Kidney (tissue), 14 donors: Measurements from ENCODE around the gene APMAP. TPM values are rescaled to one million over a fixed set of nuclear protein-coding genes. Genes with fewer than 3 reads are reported as not detected.
A peak's percentile ranks its signal among the peaks of the same experiment; 100 is the strongest.

Source experiments
- DNase-seq, 5 donors: peaks; one replicate each; pipeline ENCODE4 v3.0.0-alpha.2; 2013 to 2020
- FAIRE-seq: peaks from 2 replicates; lab custom pipeline; 2012; peaks lifted over from hg19 to GRCh38; lab: Jason Lieb, UNC
- H3K27ac ChIP-seq, 2 donors: one replicate each; pipeline ENCODE4 v1.7.0; 2013; ENCODE audit warnings: low read depth in 2 of 2, low read length in 2 of 2, inconsistent platforms in 1 of 2
- H3K27me3 ChIP-seq: one replicate; pipeline ENCODE4 v1.7.1; 2013; ENCODE audit warnings: low read length, inconsistent platforms; ENCODE audit not compliant: control insufficient read depth, insufficient read depth
- H3K36me3 ChIP-seq, 3 donors: one replicate each; pipeline versions ENCODE4 v1.7.0 to v1.7.1; 2013; ENCODE audit warnings: low read length in 3 of 3, control low read depth in 1 of 3, inconsistent platforms in 1 of 3; ENCODE audit not compliant: insufficient read depth in 3 of 3, control insufficient read depth in 2 of 3
- H3K4me1 ChIP-seq, 3 donors: one replicate each; pipeline versions ENCODE4 v1.7.0 to v1.7.1; 2013; ENCODE audit warnings: low read length in 3 of 3, inconsistent platforms in 1 of 3, low read depth in 1 of 3; ENCODE audit not compliant: control insufficient read depth in 2 of 3, insufficient read depth in 2 of 3
- H3K4me3 ChIP-seq, 3 donors: one replicate each; pipeline versions ENCODE4 v1.7.0 to v1.8.1; 2013; ENCODE audit warnings: low read length in 3 of 3, control low read depth in 1 of 3, inconsistent platforms in 1 of 3
- H3K9ac ChIP-seq, 3 donors: one replicate each; pipeline versions ENCODE4 v1.7.0 to v1.7.1; 2013; ENCODE audit warnings: low read length in 3 of 3, control low read depth in 1 of 3, inconsistent platforms in 1 of 3
- H3K9me3 ChIP-seq, 3 donors: one replicate each; pipeline versions ENCODE4 v1.7.0 to v1.7.1; 2013; ENCODE audit warnings: low read length in 3 of 3, control low read depth in 1 of 3, inconsistent platforms in 1 of 3; ENCODE audit not compliant: control insufficient read depth in 2 of 3, insufficient read depth in 1 of 3
- CTCF ChIP-seq: IDR thresholded peaks from 3 replicates; pipeline ENCODE4 v1.5.1; 2012; ENCODE audit warnings: mild to moderate bottlenecking, moderate library complexity, borderline replicate concordance; ENCODE audit not compliant: insufficient read depth; ENCODE audit errors: extremely low read depth
- intact Hi-C: fragments of 100-400 bp; cut with DNase I; formaldehyde crosslinking; loops from one replicate; pipeline ENCODE4 v1.11.1; 2022
- polyA plus RNA-seq: library from polyadenylated mRNA; stranded (reverse); fragments of 350-450 nt; fragmentation: Illumina TruSeq; extraction: RNeasy Lipid Tissue Mini Kit (QIAGEN cat#74804); gene quantifications from one replicate; pipeline ENCODE4 v1.2.3, GENCODE V29; 2014; ENCODE audit warnings: low read depth, low replicate concordance; ENCODE audit not compliant: insufficient read depth
- total RNA-seq: library from RNA; stranded (reverse); fragmentation: NEBNext Ultra II Directional; extraction: Animal tissue kit (Norgen Biotek cat#: 25700); gene quantifications from one replicate; pipeline ENCODE4 v1.2.1, GENCODE V29; 2021
- donor health status: control.
- donor health status: control.
- donor health status: control.
- donor health status: control.
- donor health status: control.
- donor health status: DM: yes; HTN: yes; CAD: no.
- donor health status: Normal renal cell carcinoma (clear cell type).

The APMAP gene
- total and polyA plus RNA-seq, 2 donors from 2014 or later = 79.7 to 90.9 TPM

GRCh38 chr20:25019381-25020155 lies 27.0 kb upstream of the APMAP start:
- H3K36me3 ChIP-seq = peaks cover 0 to 64% (median 23%) of the 10 kb centered on the region in 3 donors
- H3K27me3 ChIP-seq = no peaks in the 10 kb centered on the region
- FAIRE-seq (no peak), DNase-seq (peak in 2 of 5 donors; percentile 17 to 22)
- H3K4me3 ChIP-seq = no peak overlapping the region
- peaks cover 0 to 24% (median 14%) of the 10 kb centered on the region in 3 donors for H3K4me1 ChIP-seq
- TF ChIP-seq CTCF = no peak
- H3K9ac ChIP-seq = no peak overlapping the region
- intact Hi-C loops = no loop called here
- H3K9me3 ChIP-seq = no peaks in the 10 kb centered on the region
- H3K27ac ChIP-seq = no peak overlapping the region

GRCh38 chr20:25018841-25019240 lies 26.3 kb upstream of the APMAP start:
- Histone ChIP-seq H3K36me3 (peaks cover 0 to 64% (median 25%) of the 10 kb centered on the region in 3 donors), H3K9ac (no peak overlapping the region), H3K27me3 (no peaks in the 10 kb centered on the region), H3K4me3 (no peak overlapping the region), H3K9me3 (no peaks in the 10 kb centered on the region), H3K4me1 (peaks cover 0 to 24% (median 14%) of the 10 kb centered on the region in 3 donors), H3K27ac (no peak overlapping the region)
- no peak for TF ChIP-seq CTCF
- intact Hi-C loops = no loop called here
- FAIRE-seq = no peak
- DNase-seq = peak in 2 of 5 donors; percentile 14 to 22

GRCh38 chr20:25018425-25018824 lies 25.9 kb upstream of the APMAP start:
- Histone ChIP-seq H3K27me3 (no peaks in the 10 kb centered on the region), H3K9ac (no peak overlapping the region), H3K9me3 (no peaks in the 10 kb centered on the region), H3K4me3 (no peak overlapping the region), H3K27ac (no peak overlapping the region), H3K36me3 (peaks cover 0 to 67% (median 25%) of the 10 kb centered on the region in 3 donors), H3K4me1 (peaks cover 0 to 20% (median 14%) of the 10 kb centered on the region in 3 donors)
- no peak for TF ChIP-seq CTCF
- no peak for FAIRE-seq
- intact Hi-C loops = no loop called here
- peak in 2 of 5 donors; percentile 9 for DNase-seq
